BJ (cell line): ENCODE results near the gene MICAL3. TPM values are rescaled to one million over a fixed set of nuclear protein-coding genes. Genes with fewer than 3 reads are reported as not detected.
"Not testable (repeated sequence)": the region's sequence is repeated elsewhere in the genome, so short reads cannot be mapped to it uniquely, and the experiment has no call there.

ENCODE experiments used
- CTCF ChIA-PET: fragments of 350-600 bp; formaldehyde crosslinking; extraction: SDS; loops from one replicate; lab custom pipeline; 2021; ENCODE audit warnings: antibody characterized with exemption, inconsistent platforms; lab: Yijun Ruan, JAX
- POLR2A ChIA-PET: fragments of 300-600 bp; sonication (Branson Sonifier 250); formaldehyde crosslinking; extraction: SDS; loops from one replicate; lab custom pipeline; 2021; ENCODE audit warnings: antibody characterized with exemption; lab: Charles Lee
- DNase-seq: peaks from one replicate; pipeline ENCODE4 v3.0.0-alpha.2; 2011; ENCODE audit warnings: low read depth
- H3K27me3 ChIP-seq: 2 replicates; pipeline ENCODE4 v1.6.0; 2011; ENCODE audit warnings: low read length; ENCODE audit not compliant: control insufficient read depth, insufficient read depth
- H3K36me3 ChIP-seq: 2 replicates; pipeline ENCODE4 v1.5.1; 2011; ENCODE audit warnings: low read length; ENCODE audit not compliant: control insufficient read depth, insufficient read depth
- H3K4me3 ChIP-seq: 2 replicates; pipeline ENCODE4 v1.5.1; 2011; ENCODE audit warnings: low read depth, mild to moderate bottlenecking, control low read depth, low read length
- CTCF ChIP-seq: IDR thresholded peaks from 2 replicates; pipeline ENCODE4 v1.5.1; 2011; ENCODE audit warnings: low read depth, mild to moderate bottlenecking, control low read depth, inconsistent platforms, low read length, moderate library complexity; ENCODE audit not compliant: insufficient read depth
- polyA plus RNA-seq: library from polyadenylated mRNA; depleted of rRNA; stranded (reverse); fragments of >200 nt; gene quantifications from 2 replicates; pipeline ENCODE4 v1.2.3, GENCODE V29; 2011

Gene MICAL3
- polyA plus RNA-seq, 1 experiment = 16.4 TPM

DNA sequence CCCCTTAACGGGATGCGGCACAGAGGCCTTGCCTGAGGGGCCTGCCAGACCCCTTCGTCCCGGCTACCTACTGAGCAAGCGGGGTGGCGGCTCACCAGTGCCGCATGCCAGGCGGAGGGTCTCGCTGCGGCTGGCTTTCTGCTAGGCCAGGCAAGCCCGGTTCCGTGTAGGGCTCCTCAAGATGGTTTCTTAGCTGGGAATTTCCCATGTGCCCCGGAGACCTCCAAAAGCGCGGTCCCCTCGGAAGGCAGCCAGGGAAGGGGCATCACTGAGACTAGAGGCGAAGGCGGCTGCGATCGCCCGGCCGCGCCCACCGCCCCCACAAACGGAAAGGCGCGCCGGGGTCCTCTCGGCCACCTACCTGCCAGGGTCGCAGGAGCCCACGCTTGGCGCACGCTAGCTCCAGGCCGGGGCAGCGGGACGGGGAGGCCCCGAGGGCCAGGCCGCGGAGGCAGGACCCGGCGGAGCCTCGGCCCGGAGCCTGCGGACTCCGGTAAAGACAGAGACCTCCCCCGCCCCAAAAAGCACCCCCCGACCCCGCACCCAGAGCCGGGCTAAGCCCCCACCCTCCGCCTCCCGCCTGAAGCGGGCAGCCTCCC is 23.8 kb downstream of the MICAL3 start:
- DNase-seq = no peak
- POLR2A ChIA-PET = no interaction called here
- H3K36me3 ChIP-seq = no peaks in the 10 kb centered on the region
- no peak for TF ChIP-seq CTCF
- CTCF ChIA-PET = interaction anchor here (0.6 to 4.8 kb wide), 15 partner anchors 14 to 170 kb away, joined by 3 to 42 read pairs (median 4); partner anchors contain the start of genes MICAL3 and PEX26
- H3K4me3 ChIP-seq = peak overlapping the region; percentile 64
- no peaks in the 10 kb centered on the region for H3K27me3 ChIP-seq

DNA sequence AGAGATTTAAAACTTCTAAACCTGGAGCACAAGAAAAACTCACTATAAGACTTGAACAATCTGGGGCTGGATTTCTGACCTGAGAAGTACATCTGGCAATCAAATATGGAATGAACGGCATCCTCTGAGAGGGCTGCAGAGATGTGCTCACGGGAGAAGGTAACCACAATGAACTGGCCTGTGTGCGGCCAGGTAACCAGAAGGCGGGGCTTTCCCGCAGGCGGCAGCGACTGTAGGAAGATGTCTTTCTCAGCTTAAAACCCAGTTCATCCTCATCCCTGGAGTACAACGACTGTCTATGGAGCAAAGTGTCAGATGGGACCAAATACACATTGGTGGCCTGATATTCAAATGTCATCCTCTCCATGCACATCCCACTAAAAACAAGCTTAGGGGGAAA is 24.5 kb downstream of the MICAL3 start:
- ChIA-PET CTCF (interaction anchor here (0.6 to 4.8 kb wide), 12 partner anchors 13 to 175 kb away, joined by 3 to 42 read pairs (median 4); partner anchors contain the start of genes MICAL3 and PEX26), POLR2A (no interaction called here)
- no peak for TF ChIP-seq CTCF
- peak overlapping the region; percentile 64 for H3K4me3 ChIP-seq
- no peak for DNase-seq
- H3K36me3 ChIP-seq = no peaks in the 10 kb centered on the region
- H3K27me3 ChIP-seq = no peaks in the 10 kb centered on the region

GRCh38 chr22:17998913-17999312 is 25.4 kb downstream of the MICAL3 start:
- no peak overlapping the region for H3K4me3 ChIP-seq
- POLR2A ChIA-PET = no interaction called here
- no peak for TF ChIP-seq CTCF
- CTCF ChIA-PET = interaction anchor here (1.8 to 4.8 kb wide), 2 partner anchors 25 to 78 kb away, joined by 5 to 42 read pairs; partner anchors contain the start of genes MICAL3 and PEX26
- H3K27me3 ChIP-seq = no peaks in the 10 kb centered on the region
- no peak for DNase-seq
- H3K36me3 ChIP-seq = no peaks in the 10 kb centered on the region

- CTCF ChIA-PET = no interaction called here
Observed at GRCh38 chr22:17997456-17997855, 26.9 kb downstream of the MICAL3 start.

GRCh38 chr22:17995256-17995655 is 29.1 kb downstream of the MICAL3 start:
- H3K36me3 ChIP-seq, DNase-seq, POLR2A ChIA-PET, H3K27me3 ChIP-seq, H3K4me3 ChIP-seq: not testable (repeated sequence)
- CTCF ChIA-PET = interaction anchor here (1.1 kb wide), 1 partner anchor 80 kb away, joined by 3 read pairs; no protein-coding TSS in a partner anchor

More at GRCh38 chr22:17997456-17997855, 26.9 kb downstream of the MICAL3 start:
- POLR2A ChIA-PET = no interaction called here
- H3K4me3 ChIP-seq = no peak overlapping the region
- no peaks in the 10 kb centered on the region for H3K27me3 ChIP-seq
- H3K36me3 ChIP-seq = no peaks in the 10 kb centered on the region
- TF ChIP-seq CTCF = no peak
- no peak for DNase-seq
